Endothelial cell of umbilical vein (primary cell): ENCODE results near the gene AGR2. TPM values are rescaled to one million over a fixed set of nuclear protein-coding genes. Genes with fewer than 3 reads are reported as not detected.

Source experiments
- BruUV-seq: library from RNA; stranded (reverse); fragments of 400-500 nt; replicated peaks from 2 replicates; lab custom pipeline; 2021; lab: Mats Ljungman, UMichigan
- CTCF ChIA-PET: fragments of 300-600, 350-600 bp; sonication (Branson Sonifier 250); formaldehyde crosslinking; loops from one replicate; lab custom pipeline; 2021; ENCODE audit warnings: antibody characterized with exemption, inconsistent platforms; lab: Charles Lee
- POLR2A ChIA-PET: fragments of 300-600, 350-600 bp; sonication (Branson Sonifier 250); formaldehyde crosslinking; loops from one replicate; lab custom pipeline; 2021; ENCODE audit warnings: antibody characterized with exemption, inconsistent platforms; lab: Charles Lee
- DNase-seq: peaks from one replicate; pipeline ENCODE4 v3.0.0-alpha.2; 2011; ENCODE audit warnings: low read depth, low spot score
- FAIRE-seq: peaks from 2 replicates; lab custom pipeline; 2011; peaks lifted over from hg19 to GRCh38; lab: Jason Lieb, UNC
- H2AFZ ChIP-seq: 2 replicates; pipeline ENCODE4 v1.6.0; 2012; ENCODE audit warnings: low read depth, low read length, control low read depth, inconsistent platforms
- H3K27ac ChIP-seq: 2 replicates; pipeline ENCODE4 v1.5.1; 2011; ENCODE audit warnings: low read depth, mild to moderate bottlenecking, control low read depth, low read length, moderate library complexity; ENCODE audit not compliant: insufficient read depth
- H3K27me3 ChIP-seq, 2 experiments: 2 replicates each; pipeline versions ENCODE4 v1.6.0 to v1.6.1; 2011; ENCODE audit warnings: low read length in 2 of 2, mixed read lengths in 1 of 2; ENCODE audit not compliant: control insufficient read depth in 2 of 2, insufficient read depth in 2 of 2
- H3K36me3 ChIP-seq, 2 experiments: 2 replicates in 1 of 2; 3 replicates in 1 of 2; pipeline ENCODE4 v1.5.1; 2011; ENCODE audit warnings: low read length in 2 of 2, mild to moderate bottlenecking in 1 of 2, moderate library complexity in 1 of 2; ENCODE audit not compliant: control insufficient read depth in 2 of 2, insufficient read depth in 2 of 2; ENCODE audit errors: extremely low read depth in 1 of 2
- H3K4me1 ChIP-seq: 3 replicates; pipeline ENCODE4 v1.5.1; 2011; ENCODE audit warnings: mild to moderate bottlenecking, low read length; ENCODE audit not compliant: control insufficient read depth, insufficient read depth; ENCODE audit errors: extremely low read depth
- H3K4me2 ChIP-seq: 2 replicates; pipeline ENCODE4 v1.6.1; 2011; ENCODE audit warnings: low read length, control low read depth, mixed read lengths; ENCODE audit not compliant: insufficient read depth
- H3K4me3 ChIP-seq, 3 experiments: fragments of 200-600 bp in 1 of 3; sonication (generic), shearing (Covaris generic) in 1 of 3; replicated peaks in 1 of 3; 2 replicates each; pipeline ENCODE4 v1.5.1; 2011 to 2016; ENCODE audit warnings: control low read depth in 3 of 3, low read length in 3 of 3, mild to moderate bottlenecking in 2 of 3, inconsistent platforms in 1 of 3, low read depth in 1 of 3, moderate library complexity in 1 of 3; ENCODE audit not compliant: insufficient read depth in 1 of 3
- H3K79me2 ChIP-seq: 2 replicates; pipeline ENCODE4 v1.6.0; 2012; ENCODE audit warnings: low read length, inconsistent platforms; ENCODE audit not compliant: control insufficient read depth, insufficient read depth
- H3K9ac ChIP-seq: replicated peaks from 2 replicates; pipeline ENCODE3; 2011; ENCODE audit warnings: low read length, control low read depth; ENCODE audit not compliant: insufficient read depth; ENCODE audit errors: extremely low read depth
- H3K9me1 ChIP-seq: replicated peaks from 3 replicates; pipeline ENCODE4 v1.6.0; 2011; ENCODE audit warnings: mild to moderate bottlenecking, low read length; ENCODE audit not compliant: control insufficient read depth, insufficient read depth; ENCODE audit errors: extremely low read depth
- H3K9me3 ChIP-seq: replicated peaks from 2 replicates; pipeline ENCODE4 v1.5.1; 2012; ENCODE audit warnings: low read length, inconsistent platforms; ENCODE audit not compliant: control insufficient read depth, insufficient read depth
- H4K20me1 ChIP-seq: replicated peaks from 2 replicates; pipeline ENCODE3; 2011; ENCODE audit warnings: mild to moderate bottlenecking, low read length; ENCODE audit not compliant: control insufficient read depth, insufficient read depth; ENCODE audit errors: extremely low read depth
- EZH2 ChIP-seq: IDR thresholded peaks from 2 replicates; pipeline ENCODE4 v1.6.1; 2012; ENCODE audit warnings: borderline replicate concordance, low read depth, mild to moderate bottlenecking, moderate library complexity, low read length, inconsistent platforms; ENCODE audit not compliant: severe bottlenecking
- FOS ChIP-seq: IDR thresholded peaks from 2 replicates; pipeline ENCODE4 v1.6.1; 2011; ENCODE audit warnings: mild to moderate bottlenecking, low read length, moderate library complexity, borderline replicate concordance; ENCODE audit not compliant: insufficient read depth
- GATA2 ChIP-seq: IDR thresholded peaks from 2 replicates; pipeline ENCODE4 v1.7.0; 2011; ENCODE audit warnings: low read depth, mild to moderate bottlenecking, moderate library complexity, mixed read lengths, low read length; ENCODE audit not compliant: insufficient read length, insufficient read depth
- JUN ChIP-seq: IDR thresholded peaks from 2 replicates; pipeline ENCODE4 v1.6.1; 2011; ENCODE audit warnings: borderline replicate concordance, low read depth; ENCODE audit not compliant: insufficient read length, insufficient read depth
- MAX ChIP-seq: IDR thresholded peaks from 2 replicates; pipeline ENCODE4 v1.6.1; 2011; ENCODE audit not compliant: insufficient read depth, insufficient read length
- MYC ChIP-seq: IDR thresholded peaks from one replicate; pipeline ENCODE4 v1.6.1; 2011; ENCODE audit warnings: mild to moderate bottlenecking, low read depth, low read length
- POLR2A ChIP-seq: IDR thresholded peaks from 2 replicates; pipeline ENCODE4 v1.6.1; 2012; ENCODE audit warnings: low read depth, mild to moderate bottlenecking, control low read depth, low read length
- POLR2AphosphoS5 ChIP-seq: IDR thresholded peaks from 2 replicates; pipeline ENCODE4 v1.6.1; 2012; ENCODE audit warnings: low read depth, mild to moderate bottlenecking, control low read depth, low read length, moderate library complexity; ENCODE audit not compliant: insufficient read depth
- dilution Hi-C: fragments of 300-500 bp; cut with MboI; formaldehyde crosslinking; loops from one replicate; pipeline ENCODE4 v1.15.0; 2019; ENCODE audit warnings: low sequenced_read_pairs; ENCODE audit not compliant: extremely low pct_ligation_motif_present
- intact Hi-C: fragments of 100-400 bp; cut with micrococcal nuclease; formaldehyde crosslinking; loops from one replicate; pipeline ENCODE4 v1.10.0; 2022
- polyA plus RNA-seq, 4 experiments: library from polyadenylated mRNA; depleted of rRNA in 3 of 4; stranded (reverse) in 3 of 4; unstranded in 1 of 4; fragments of >200 nt; gene quantifications; 2 replicates each; pipeline versions ENCODE4 v1.2.1 to v1.2.3, GENCODE V29; 2011 to 2012; ENCODE audit warnings: missing spikeins in 1 of 4
- total RNA-seq: library from RNA; stranded (reverse); gene quantifications from 2 replicates; pipeline ENCODE4 v1.2.3, GENCODE V29; 2021
- TF ChIP-seq, protein P1 (sequence below), 2 donors: IDR thresholded peaks; 1 replicate in 1 of 2; 2 replicates in 1 of 2; pipeline ENCODE4 v1.5.1; 2011; ENCODE audit warnings: low read length in 2 of 2, mild to moderate bottlenecking in 2 of 2, moderate library complexity in 2 of 2, control low read depth in 1 of 2, inconsistent platforms in 1 of 2, low read depth in 1 of 2; ENCODE audit not compliant: insufficient read depth in 1 of 2; ENCODE audit errors: extremely low read depth in 1 of 2

Gene AGR2
- total and polyA plus RNA-seq, 2 donors (not counting 3 experiments of a cell fraction or from before 2014, with no cell fraction given): not detected

DNA sequence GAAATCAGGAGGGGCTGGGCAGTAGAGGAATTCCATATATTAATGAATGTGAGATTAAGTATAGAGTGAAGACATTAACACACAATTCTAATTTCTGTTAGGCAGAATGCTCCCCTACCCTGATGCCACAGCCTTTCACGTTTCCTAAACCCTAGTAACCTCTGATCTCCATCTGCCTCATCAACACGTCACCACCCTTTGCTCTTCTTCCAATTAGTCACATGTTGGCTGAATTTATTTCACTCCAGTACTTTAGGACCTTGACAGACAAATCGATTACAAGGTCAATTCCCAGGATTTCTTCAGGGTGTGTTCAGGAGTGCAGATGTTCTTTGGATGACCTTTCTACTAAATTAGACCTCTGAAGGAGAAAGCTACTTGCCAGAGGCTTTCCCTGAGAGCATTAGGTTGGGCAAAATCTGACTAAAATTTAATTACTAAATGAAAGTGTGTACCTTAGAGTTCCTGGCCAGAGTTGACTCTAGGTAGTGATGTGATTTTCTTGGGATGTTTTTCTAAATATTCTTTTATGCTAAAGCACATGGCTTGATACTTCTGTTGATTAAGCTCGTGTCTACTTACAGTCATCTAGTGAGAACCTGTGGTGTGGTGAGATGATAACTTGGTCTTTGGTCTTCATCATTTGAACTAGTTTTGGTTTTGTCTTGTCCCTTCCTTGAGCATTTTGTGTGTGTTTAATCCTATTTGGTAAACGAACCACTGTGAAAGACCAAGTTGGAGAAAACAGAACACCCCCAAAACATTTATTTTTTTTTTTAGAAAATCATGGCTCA, 12.7 kb downstream of the AGR2 start:
- Histone ChIP-seq H3K4me3 (no peak overlapping the region), H3K79me2 (no peaks in the 10 kb centered on the region), H3K4me2 (no peak overlapping the region), H3K9ac (no peak overlapping the region), H2AFZ (no peak overlapping the region), H3K9me3 (no peaks in the 10 kb centered on the region), H3K27me3 (peaks cover 0 to 11% of the 10 kb centered on the region in 2 experiments), H3K4me1 (no peaks in the 10 kb centered on the region), H3K36me3 (no peaks in the 10 kb centered on the region), H3K27ac (no peak overlapping the region), H4K20me1 (no peaks in the 10 kb centered on the region), H3K9me1 (no peaks in the 10 kb centered on the region)
- FAIRE-seq (no peak), DNase-seq (no peak)
- dilution Hi-C loops (no loop called here), intact Hi-C loops (no loop called here)
- CTCF ChIA-PET: no interaction called here
- no peak for TF ChIP-seq MAX
- no peak for TF ChIP-seq POLR2AphosphoS5
- TF ChIP-seq POLR2A: no peak
- TF ChIP-seq GATA2: no peak
- no peak for TF ChIP-seq EZH2
- TF ChIP-seq, protein P1, sequence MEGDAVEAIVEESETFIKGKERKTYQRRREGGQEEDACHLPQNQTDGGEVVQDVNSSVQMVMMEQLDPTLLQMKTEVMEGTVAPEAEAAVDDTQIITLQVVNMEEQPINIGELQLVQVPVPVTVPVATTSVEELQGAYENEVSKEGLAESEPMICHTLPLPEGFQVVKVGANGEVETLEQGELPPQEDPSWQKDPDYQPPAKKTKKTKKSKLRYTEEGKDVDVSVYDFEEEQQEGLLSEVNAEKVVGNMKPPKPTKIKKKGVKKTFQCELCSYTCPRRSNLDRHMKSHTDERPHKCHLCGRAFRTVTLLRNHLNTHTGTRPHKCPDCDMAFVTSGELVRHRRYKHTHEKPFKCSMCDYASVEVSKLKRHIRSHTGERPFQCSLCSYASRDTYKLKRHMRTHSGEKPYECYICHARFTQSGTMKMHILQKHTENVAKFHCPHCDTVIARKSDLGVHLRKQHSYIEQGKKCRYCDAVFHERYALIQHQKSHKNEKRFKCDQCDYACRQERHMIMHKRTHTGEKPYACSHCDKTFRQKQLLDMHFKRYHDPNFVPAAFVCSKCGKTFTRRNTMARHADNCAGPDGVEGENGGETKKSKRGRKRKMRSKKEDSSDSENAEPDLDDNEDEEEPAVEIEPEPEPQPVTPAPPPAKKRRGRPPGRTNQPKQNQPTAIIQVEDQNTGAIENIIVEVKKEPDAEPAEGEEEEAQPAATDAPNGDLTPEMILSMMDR (IDR thresholded peaks at IDR 0.05; ENCODE audit: extremely low read depth in 1 of 2, insufficient read depth in 1 of 2, low read depth in 1 of 2, low read length in 2 of 2): no peak
- no peak for TF ChIP-seq MYC
- no peak for TF ChIP-seq FOS
- no peak for TF ChIP-seq JUN
- no TSS peak for BruUV-seq
- POLR2A ChIA-PET: no interaction called here
